ENCODE results near the gene PMPCA.
"Not testable (repeated sequence)": the region's sequence is repeated elsewhere in the genome, so short reads cannot be mapped to it uniquely, and the experiment has no call there.

Gene PMPCA

GRCh38 chr9:136405481-136405880 lies 5.0 kb upstream of the PMPCA start:
- no peak overlapping the region for H3K27ac ChIP-seq (ENCODE audit: low read depth, low read length)

GRCh38 chr9:136405904-136406303 lies 4.6 kb upstream of the PMPCA start:
- H3K9me2 ChIP-seq (replicated peaks; ENCODE audit: insufficient read depth, low read length); H2AFZ ChIP-seq (ENCODE audit: low read depth, low read length, severe bottlenecking); H4K20me1 ChIP-seq (ENCODE audit: low read depth, low read length); H3K27ac ChIP-seq (ENCODE audit: low read depth, low read length); H3K4me3 ChIP-seq (ENCODE audit: insufficient read depth, low read length, poor library complexity, severe bottlenecking); H3K4me2 ChIP-seq (ENCODE audit: low read depth, low read length, poor library complexity, severe bottlenecking); H3K9me3 ChIP-seq (ENCODE audit: insufficient read depth, low read length); H3F3A ChIP-seq (ENCODE audit: insufficient read depth); H3K9ac ChIP-seq (ENCODE audit: low read length); H3K27me3 ChIP-seq (ENCODE audit: low read length); H3K36me3 ChIP-seq (ENCODE audit: low read length): not testable (repeated sequence)
- peaks cover 21% of the 10 kb centered on the region for H3K79me2 ChIP-seq (ENCODE audit: insufficient read depth, low read length)

More at GRCh38 chr9:136405481-136405880, 5.0 kb upstream of the PMPCA start:
- H3K4me2 ChIP-seq (ENCODE audit: low read depth, low read length, poor library complexity, severe bottlenecking): no peak overlapping the region
- no peak overlapping the region for H3K4me3 ChIP-seq (ENCODE audit: insufficient read depth, low read length, poor library complexity, severe bottlenecking)
- H3K9me2 ChIP-seq (replicated peaks; ENCODE audit: insufficient read depth, low read length): no peaks in the 10 kb centered on the region
- H4K20me1 ChIP-seq (ENCODE audit: low read depth, low read length): no peaks in the 10 kb centered on the region
- H3K27me3 ChIP-seq (ENCODE audit: low read length): no peaks in the 10 kb centered on the region
- TF ChIP-seq CTCF (IDR thresholded peaks at IDR 0.05; ENCODE audit: insufficient read depth, low read length, poor library complexity, severe bottlenecking) (no peak), EZH2phosphoT487 (conservative IDR thresholded peaks at IDR 0.05; ENCODE audit: low read length) (no peak)
- peaks cover 3% of the 10 kb centered on the region; the same call in 1 of the 2 replicates for H3K36me3 ChIP-seq (ENCODE audit: low read length)
- no peak overlapping the region for H2AFZ ChIP-seq (ENCODE audit: low read depth, low read length, severe bottlenecking)
- peaks cover 11% of the 10 kb centered on the region; the same call in 1 of the 2 replicates for H3F3A ChIP-seq (ENCODE audit: insufficient read depth)
- H3K9me3 ChIP-seq (ENCODE audit: insufficient read depth, low read length): no peaks in the 10 kb centered on the region
- peaks cover 17% of the 10 kb centered on the region for H3K79me2 ChIP-seq (ENCODE audit: insufficient read depth, low read length)
- no peak overlapping the region for H3K9ac ChIP-seq (ENCODE audit: low read length)

- not testable (repeated sequence) for H3K4me2 ChIP-seq (ENCODE audit: low read depth, low read length, poor library complexity, severe bottlenecking); H2AFZ ChIP-seq (ENCODE audit: low read depth, low read length, severe bottlenecking); H3F3A ChIP-seq (ENCODE audit: insufficient read depth); H3K9ac ChIP-seq (ENCODE audit: low read length); H3K27ac ChIP-seq (ENCODE audit: low read depth, low read length); H3K4me3 ChIP-seq (ENCODE audit: insufficient read depth, low read length, poor library complexity, severe bottlenecking); H3K27me3 ChIP-seq (ENCODE audit: low read length); H3K9me2 ChIP-seq (replicated peaks; ENCODE audit: insufficient read depth, low read length); H4K20me1 ChIP-seq (ENCODE audit: low read depth, low read length); H3K36me3 ChIP-seq (ENCODE audit: low read length); H3K9me3 ChIP-seq (ENCODE audit: insufficient read depth, low read length)
- peaks cover 32% of the 10 kb centered on the region for H3K79me2 ChIP-seq (ENCODE audit: insufficient read depth, low read length)
Measured at GRCh38 chr9:136407061-136407460, 3.4 kb upstream of the PMPCA start.

- H3F3A ChIP-seq (ENCODE audit: insufficient read depth): no peaks in the 10 kb centered on the region
- H3K9ac ChIP-seq (ENCODE audit: low read length): no peak overlapping the region
- no peak overlapping the region for H2AFZ ChIP-seq (ENCODE audit: low read depth, low read length, severe bottlenecking)
- H3K27ac ChIP-seq (ENCODE audit: low read depth, low read length): no peak overlapping the region
- no peaks in the 10 kb centered on the region for H4K20me1 ChIP-seq (ENCODE audit: low read depth, low read length)
- no peak overlapping the region for H3K4me2 ChIP-seq (ENCODE audit: low read depth, low read length, poor library complexity, severe bottlenecking)
- no peak overlapping the region for H3K4me3 ChIP-seq (ENCODE audit: insufficient read depth, low read length, poor library complexity, severe bottlenecking)
- H3K9me2 ChIP-seq (replicated peaks; ENCODE audit: insufficient read depth, low read length): no peaks in the 10 kb centered on the region
- TF ChIP-seq EZH2phosphoT487 (conservative IDR thresholded peaks at IDR 0.05; ENCODE audit: low read length) (no peak), CTCF (IDR thresholded peaks at IDR 0.05; ENCODE audit: insufficient read depth, low read length, poor library complexity, severe bottlenecking) (no peak)
- no peaks in the 10 kb centered on the region for H3K27me3 ChIP-seq (ENCODE audit: low read length)
- H3K79me2 ChIP-seq (ENCODE audit: insufficient read depth, low read length): peaks cover 41% of the 10 kb centered on the region
- no peaks in the 10 kb centered on the region for H3K9me3 ChIP-seq (ENCODE audit: insufficient read depth, low read length)
- peaks cover 11% of the 10 kb centered on the region; the same call in 1 of the 2 replicates for H3K36me3 ChIP-seq (ENCODE audit: low read length)
Measured at GRCh38 chr9:136407911-136408310, 2.5 kb upstream of the PMPCA start.

All from SU-DHL-6 (cell line).